ENCODE results near the gene S100A8. TPM values are rescaled to one million over a fixed set of nuclear protein-coding genes. Genes with fewer than 3 reads are reported as not detected.

Gene S100A8
- total and polyA plus RNA-seq, 2 donors (not counting 3 experiments of a cell fraction or from before 2014, with no cell fraction given) = not detected

GRCh38 chr1:153389401-153389800 is 1.5 kb downstream of the S100A8 start:
- TF ChIP-seq CTCF (IDR thresholded peaks at IDR 0.05; ENCODE audit: extremely low read depth in 1 of 2, insufficient read depth in 1 of 2, low read depth in 1 of 2, low read length in 2 of 2) = no peak
- no peak for TF ChIP-seq MAX (IDR thresholded peaks at IDR 0.05; ENCODE audit: insufficient read depth, insufficient read length)
- TF ChIP-seq JUN (IDR thresholded peaks at IDR 0.05; ENCODE audit: borderline replicate concordance, insufficient read depth, insufficient read length, low read depth) = no peak
- no peak for TF ChIP-seq EZH2 (IDR thresholded peaks at IDR 0.05; ENCODE audit: borderline replicate concordance, low read depth, low read length, severe bottlenecking)
- TF ChIP-seq POLR2A (IDR thresholded peaks at IDR 0.05; ENCODE audit: low read depth, low read length) = no peak
- no peak for TF ChIP-seq FOS (IDR thresholded peaks at IDR 0.05; ENCODE audit: borderline replicate concordance, insufficient read depth, low read length)
- no peak for TF ChIP-seq MYC (IDR thresholded peaks at IDR 0.05; ENCODE audit: low read depth, low read length)
- no peak for TF ChIP-seq POLR2AphosphoS5 (IDR thresholded peaks at IDR 0.05; ENCODE audit: insufficient read depth, low read depth, low read length)
- TF ChIP-seq GATA2 (IDR thresholded peaks at IDR 0.05; ENCODE audit: insufficient read depth, insufficient read length, low read depth, low read length) = no peak
- POLR2A ChIA-PET = no interaction called here
- Histone ChIP-seq H3K9me1 (replicated peaks; ENCODE audit: control insufficient read depth, extremely low read depth, insufficient read depth, low read length) (no peaks in the 10 kb centered on the region), H4K20me1 (replicated peaks; ENCODE audit: control insufficient read depth, extremely low read depth, insufficient read depth, low read length) (no peaks in the 10 kb centered on the region), H3K4me3 (replicated peaks in 1 of 3; ENCODE audit: insufficient read depth in 1 of 3, low read depth in 1 of 3, low read length in 3 of 3) (no peak overlapping the region), H3K4me2 (ENCODE audit: insufficient read depth, low read length) (no peak overlapping the region), H3K9ac (replicated peaks; ENCODE audit: extremely low read depth, insufficient read depth, low read length) (no peak overlapping the region), H3K9me3 (replicated peaks; ENCODE audit: control insufficient read depth, insufficient read depth, low read length) (no peaks in the 10 kb centered on the region), H3K79me2 (ENCODE audit: control insufficient read depth, insufficient read depth, low read length) (no peaks in the 10 kb centered on the region), H3K4me1 (ENCODE audit: control insufficient read depth, extremely low read depth, insufficient read depth, low read length) (no peaks in the 10 kb centered on the region), H3K27ac (ENCODE audit: insufficient read depth, low read depth, low read length) (no peak overlapping the region), H3K36me3 (ENCODE audit: control insufficient read depth in 2 of 2, extremely low read depth in 1 of 2, insufficient read depth in 2 of 2, low read length in 2 of 2) (no peaks in the 10 kb centered on the region), H2AFZ (ENCODE audit: low read depth, low read length) (no peak overlapping the region), H3K27me3 (ENCODE audit: control insufficient read depth in 2 of 2, insufficient read depth in 2 of 2, low read length in 2 of 2) (no peaks in the 10 kb centered on the region)
- DNase-seq (ENCODE audit: low read depth, low spot score) = no peak
- FAIRE-seq = no peak
- dilution Hi-C loops (cut with MboI; ENCODE audit: extremely low pct_ligation_motif_present, low sequenced_read_pairs) = no loop called here
- BruUV-seq (replicated peaks) = no TSS peak
- intact Hi-C loops (cut with micrococcal nuclease) = no loop called here
- CTCF ChIA-PET = no interaction called here

All from endothelial cell of umbilical vein (primary cell).